Measurements from ENCODE around the gene MANEAL. TPM values are rescaled to one million over a fixed set of nuclear protein-coding genes. Genes with fewer than 3 reads are reported as not detected.

The MANEAL gene
- total and polyA plus RNA-seq, 4 donors = 0.96 to 6.2 (median 1.4) TPM

DNA sequence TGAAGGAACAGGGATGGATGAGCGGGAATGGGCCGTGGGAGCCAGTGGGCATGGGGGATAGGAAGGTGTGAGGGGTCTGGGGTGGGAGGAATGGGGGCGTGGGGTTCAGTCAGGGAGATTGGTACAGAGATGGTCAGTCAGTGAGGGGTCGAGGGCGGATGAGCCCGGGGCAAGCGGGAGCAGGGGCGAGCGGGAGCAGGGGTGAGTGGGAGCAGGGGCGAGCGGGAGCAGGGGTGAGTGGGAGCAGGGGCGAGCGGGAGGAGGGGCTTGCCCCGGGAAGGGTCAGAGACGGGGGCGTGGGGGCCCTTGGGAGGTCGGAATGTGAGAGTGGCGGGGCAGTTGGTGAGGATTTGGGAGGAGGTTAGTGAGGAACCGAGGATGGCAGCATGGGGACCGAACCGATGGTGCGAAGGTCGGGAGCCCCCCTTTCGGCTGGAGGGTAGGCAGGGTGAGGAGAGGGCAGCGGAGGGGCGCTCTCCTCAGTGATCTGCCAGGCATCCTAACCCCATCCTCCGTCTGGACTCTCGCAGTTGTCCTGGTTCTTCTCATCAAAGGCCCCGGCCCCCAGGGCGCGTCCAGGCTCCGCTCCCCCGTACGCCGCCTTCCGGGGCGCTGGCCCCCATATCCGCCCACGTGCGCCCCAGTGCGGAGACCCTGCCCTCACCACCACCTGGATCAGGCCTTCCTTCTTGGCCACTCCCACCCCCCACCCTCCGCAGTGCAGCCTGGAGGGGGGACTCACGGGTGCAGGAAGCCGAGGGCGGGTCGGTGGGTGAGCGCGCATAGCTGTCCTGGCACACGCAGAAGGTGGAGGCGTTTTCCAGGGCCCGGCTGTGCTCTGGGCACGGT lies 40.0 kb upstream of the MANEAL start:
- WGBS = 9% methylated on average over 52 of the region's 52 CpGs
- H3K9me3 ChIP-seq (ENCODE audit: control insufficient read depth in 4 of 4, low read length in 3 of 4) = no peaks in the 10 kb centered on the region
- H3K4me1 ChIP-seq (ENCODE audit: control insufficient read depth in 4 of 4, insufficient read depth in 4 of 4, low read length in 3 of 4) = peaks cover 0 to 4% (median 2%) of the 10 kb centered on the region in 4 donors
- peaks cover 5 to 9% (median 6%) of the 10 kb centered on the region in 4 donors for H3K27me3 ChIP-seq (ENCODE audit: control insufficient read depth in 4 of 4, insufficient read depth in 4 of 4, low read length in 3 of 4)
- H3K36me3 ChIP-seq (ENCODE audit: control insufficient read depth in 4 of 4, insufficient read depth in 3 of 4, low read depth in 1 of 4, low read length in 3 of 4) = no peaks in the 10 kb centered on the region
- TF ChIP-seq, protein P1, sequence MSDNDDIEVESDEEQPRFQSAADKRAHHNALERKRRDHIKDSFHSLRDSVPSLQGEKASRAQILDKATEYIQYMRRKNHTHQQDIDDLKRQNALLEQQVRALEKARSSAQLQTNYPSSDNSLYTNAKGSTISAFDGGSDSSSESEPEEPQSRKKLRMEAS (IDR thresholded peaks at IDR 0.05) = no peak
- TF ChIP-seq EGR1 (IDR thresholded peaks at IDR 0.05; ENCODE audit: low read depth in 2 of 2) (no peak), RXRA (IDR thresholded peaks at IDR 0.05) (no peak), JUND (IDR thresholded peaks at IDR 0.05) (no peak), SP1 (IDR thresholded peaks at IDR 0.05) (no peak), NR2F2 (IDR thresholded peaks at IDR 0.05) (no peak), GABPA (IDR thresholded peaks at IDR 0.05 in 1 of 2, conservative IDR thresholded peaks at IDR 0.05 in 1 of 2) (no peak), HNF4A (conservative IDR thresholded peaks at IDR 0.05) (no peak), RAD21 (IDR thresholded peaks at IDR 0.05) (no peak), FOXA2 (IDR thresholded peaks at IDR 0.05) (no peak)
- TF ChIP-seq, protein P2, sequence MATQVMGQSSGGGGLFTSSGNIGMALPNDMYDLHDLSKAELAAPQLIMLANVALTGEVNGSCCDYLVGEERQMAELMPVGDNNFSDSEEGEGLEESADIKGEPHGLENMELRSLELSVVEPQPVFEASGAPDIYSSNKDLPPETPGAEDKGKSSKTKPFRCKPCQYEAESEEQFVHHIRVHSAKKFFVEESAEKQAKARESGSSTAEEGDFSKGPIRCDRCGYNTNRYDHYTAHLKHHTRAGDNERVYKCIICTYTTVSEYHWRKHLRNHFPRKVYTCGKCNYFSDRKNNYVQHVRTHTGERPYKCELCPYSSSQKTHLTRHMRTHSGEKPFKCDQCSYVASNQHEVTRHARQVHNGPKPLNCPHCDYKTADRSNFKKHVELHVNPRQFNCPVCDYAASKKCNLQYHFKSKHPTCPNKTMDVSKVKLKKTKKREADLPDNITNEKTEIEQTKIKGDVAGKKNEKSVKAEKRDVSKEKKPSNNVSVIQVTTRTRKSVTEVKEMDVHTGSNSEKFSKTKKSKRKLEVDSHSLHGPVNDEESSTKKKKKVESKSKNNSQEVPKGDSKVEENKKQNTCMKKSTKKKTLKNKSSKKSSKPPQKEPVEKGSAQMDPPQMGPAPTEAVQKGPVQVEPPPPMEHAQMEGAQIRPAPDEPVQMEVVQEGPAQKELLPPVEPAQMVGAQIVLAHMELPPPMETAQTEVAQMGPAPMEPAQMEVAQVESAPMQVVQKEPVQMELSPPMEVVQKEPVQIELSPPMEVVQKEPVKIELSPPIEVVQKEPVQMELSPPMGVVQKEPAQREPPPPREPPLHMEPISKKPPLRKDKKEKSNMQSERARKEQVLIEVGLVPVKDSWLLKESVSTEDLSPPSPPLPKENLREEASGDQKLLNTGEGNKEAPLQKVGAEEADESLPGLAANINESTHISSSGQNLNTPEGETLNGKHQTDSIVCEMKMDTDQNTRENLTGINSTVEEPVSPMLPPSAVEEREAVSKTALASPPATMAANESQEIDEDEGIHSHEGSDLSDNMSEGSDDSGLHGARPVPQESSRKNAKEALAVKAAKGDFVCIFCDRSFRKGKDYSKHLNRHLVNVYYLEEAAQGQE (IDR thresholded peaks at IDR 0.05) = no peak
- TF ChIP-seq, protein P3, sequence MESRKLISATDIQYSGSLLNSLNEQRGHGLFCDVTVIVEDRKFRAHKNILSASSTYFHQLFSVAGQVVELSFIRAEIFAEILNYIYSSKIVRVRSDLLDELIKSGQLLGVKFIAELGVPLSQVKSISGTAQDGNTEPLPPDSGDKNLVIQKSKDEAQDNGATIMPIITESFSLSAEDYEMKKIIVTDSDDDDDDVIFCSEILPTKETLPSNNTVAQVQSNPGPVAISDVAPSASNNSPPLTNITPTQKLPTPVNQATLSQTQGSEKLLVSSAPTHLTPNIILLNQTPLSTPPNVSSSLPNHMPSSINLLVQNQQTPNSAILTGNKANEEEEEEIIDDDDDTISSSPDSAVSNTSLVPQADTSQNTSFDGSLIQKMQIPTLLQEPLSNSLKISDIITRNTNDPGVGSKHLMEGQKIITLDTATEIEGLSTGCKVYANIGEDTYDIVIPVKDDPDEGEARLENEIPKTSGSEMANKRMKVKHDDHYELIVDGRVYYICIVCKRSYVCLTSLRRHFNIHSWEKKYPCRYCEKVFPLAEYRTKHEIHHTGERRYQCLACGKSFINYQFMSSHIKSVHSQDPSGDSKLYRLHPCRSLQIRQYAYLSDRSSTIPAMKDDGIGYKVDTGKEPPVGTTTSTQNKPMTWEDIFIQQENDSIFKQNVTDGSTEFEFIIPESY (IDR thresholded peaks at IDR 0.05) = no peak
- TF ChIP-seq, protein P4, sequence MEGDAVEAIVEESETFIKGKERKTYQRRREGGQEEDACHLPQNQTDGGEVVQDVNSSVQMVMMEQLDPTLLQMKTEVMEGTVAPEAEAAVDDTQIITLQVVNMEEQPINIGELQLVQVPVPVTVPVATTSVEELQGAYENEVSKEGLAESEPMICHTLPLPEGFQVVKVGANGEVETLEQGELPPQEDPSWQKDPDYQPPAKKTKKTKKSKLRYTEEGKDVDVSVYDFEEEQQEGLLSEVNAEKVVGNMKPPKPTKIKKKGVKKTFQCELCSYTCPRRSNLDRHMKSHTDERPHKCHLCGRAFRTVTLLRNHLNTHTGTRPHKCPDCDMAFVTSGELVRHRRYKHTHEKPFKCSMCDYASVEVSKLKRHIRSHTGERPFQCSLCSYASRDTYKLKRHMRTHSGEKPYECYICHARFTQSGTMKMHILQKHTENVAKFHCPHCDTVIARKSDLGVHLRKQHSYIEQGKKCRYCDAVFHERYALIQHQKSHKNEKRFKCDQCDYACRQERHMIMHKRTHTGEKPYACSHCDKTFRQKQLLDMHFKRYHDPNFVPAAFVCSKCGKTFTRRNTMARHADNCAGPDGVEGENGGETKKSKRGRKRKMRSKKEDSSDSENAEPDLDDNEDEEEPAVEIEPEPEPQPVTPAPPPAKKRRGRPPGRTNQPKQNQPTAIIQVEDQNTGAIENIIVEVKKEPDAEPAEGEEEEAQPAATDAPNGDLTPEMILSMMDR (IDR thresholded peaks at IDR 0.05; ENCODE audit: low read depth, low read length, missing input control) = no peak
- TF ChIP-seq, protein P5, sequence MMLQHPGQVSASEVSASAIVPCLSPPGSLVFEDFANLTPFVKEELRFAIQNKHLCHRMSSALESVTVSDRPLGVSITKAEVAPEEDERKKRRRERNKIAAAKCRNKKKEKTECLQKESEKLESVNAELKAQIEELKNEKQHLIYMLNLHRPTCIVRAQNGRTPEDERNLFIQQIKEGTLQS (IDR thresholded peaks at IDR 0.05) = no peak
- no peak overlapping the region for H3K4me3 ChIP-seq (ENCODE audit: low read depth in 1 of 3, low read length in 3 of 3)
- H3K27ac ChIP-seq (ENCODE audit: low read depth in 1 of 2, low read length in 2 of 2) = no peak overlapping the region
- no peak for DNase-seq (ENCODE audit: low spot score)
- H3K9ac ChIP-seq (ENCODE audit: low read depth in 1 of 2, low read length in 2 of 2) = no peak overlapping the region
